IMR-90 (cell line): Measurements from ENCODE around the gene LSM14B.

Experiments used
- BHLHE40 ChIP-seq: fragments of 150-350 bp; IDR thresholded peaks from 2 replicates; pipeline ENCODE4 v1.6.1; 2016; ENCODE audit warnings: mild to moderate bottlenecking, low read depth, low read length
- CEBPB ChIP-seq: IDR thresholded peaks from 2 replicates; pipeline ENCODE4 v1.6.1; 2012; ENCODE audit warnings: low read depth, low read length, improper control_type of control experiment
- ELK1 ChIP-seq: fragments of 150-350 bp; IDR thresholded peaks from 2 replicates; pipeline ENCODE4 v1.6.1; 2016; ENCODE audit warnings: low read depth, mild to moderate bottlenecking, low read length, moderate library complexity, borderline replicate concordance
- FOS ChIP-seq: fragments of 150-350 bp; IDR thresholded peaks from 2 replicates; pipeline ENCODE4 v1.6.1; 2016; ENCODE audit warnings: low read depth, low read length
- MAFK ChIP-seq: IDR thresholded peaks from 2 replicates; pipeline ENCODE4 v1.6.1; 2012; ENCODE audit warnings: low read depth, low read length, improper control_type of control experiment
- MAZ ChIP-seq: IDR thresholded peaks from 2 replicates; pipeline ENCODE4 v1.6.1; 2012; ENCODE audit warnings: low read depth, mild to moderate bottlenecking, low read length, improper control_type of control experiment, moderate library complexity, borderline replicate concordance
- MXI1 ChIP-seq: IDR thresholded peaks from 2 replicates; pipeline ENCODE4 v1.6.1; 2012; ENCODE audit warnings: low read depth, mild to moderate bottlenecking, low read length, moderate library complexity, borderline replicate concordance
- NFE2L2 ChIP-seq: fragments of 150-350 bp; IDR thresholded peaks from 2 replicates; pipeline ENCODE4 v1.6.1; 2016; ENCODE audit warnings: low read depth, mild to moderate bottlenecking, low read length
- POLR2A ChIP-seq: IDR thresholded peaks from 2 replicates; pipeline ENCODE4 v1.6.1; 2012; ENCODE audit warnings: mild to moderate bottlenecking, low read depth, low read length
- RAD21 ChIP-seq: IDR thresholded peaks from 2 replicates; pipeline ENCODE4 v1.6.1; 2012; ENCODE audit warnings: low read length, improper control_type of control experiment
- RCOR1 ChIP-seq: IDR thresholded peaks from 2 replicates; pipeline ENCODE4 v1.6.1; 2012; ENCODE audit warnings: mild to moderate bottlenecking, low read length, improper control_type of control experiment; ENCODE audit not compliant: insufficient replicate concordance
- SMC3 ChIP-seq: fragments of 150-350 bp; IDR thresholded peaks from 2 replicates; pipeline ENCODE4 v1.6.1; 2016; ENCODE audit warnings: low read depth, mild to moderate bottlenecking, antibody characterized with exemption, low read length, moderate library complexity
- TF ChIP-seq, protein P1 (sequence below): conservative IDR thresholded peaks from 2 replicates; pipeline ENCODE4 v1.5.1; 2012; ENCODE audit warnings: mild to moderate bottlenecking, low read depth, low read length, improper control_type of control experiment

GRCh38 chr20:62160876-62161275 is 38.6 kb downstream of the LSM14B start:
- no peak for TF ChIP-seq NFE2L2
- TF ChIP-seq, protein P1, sequence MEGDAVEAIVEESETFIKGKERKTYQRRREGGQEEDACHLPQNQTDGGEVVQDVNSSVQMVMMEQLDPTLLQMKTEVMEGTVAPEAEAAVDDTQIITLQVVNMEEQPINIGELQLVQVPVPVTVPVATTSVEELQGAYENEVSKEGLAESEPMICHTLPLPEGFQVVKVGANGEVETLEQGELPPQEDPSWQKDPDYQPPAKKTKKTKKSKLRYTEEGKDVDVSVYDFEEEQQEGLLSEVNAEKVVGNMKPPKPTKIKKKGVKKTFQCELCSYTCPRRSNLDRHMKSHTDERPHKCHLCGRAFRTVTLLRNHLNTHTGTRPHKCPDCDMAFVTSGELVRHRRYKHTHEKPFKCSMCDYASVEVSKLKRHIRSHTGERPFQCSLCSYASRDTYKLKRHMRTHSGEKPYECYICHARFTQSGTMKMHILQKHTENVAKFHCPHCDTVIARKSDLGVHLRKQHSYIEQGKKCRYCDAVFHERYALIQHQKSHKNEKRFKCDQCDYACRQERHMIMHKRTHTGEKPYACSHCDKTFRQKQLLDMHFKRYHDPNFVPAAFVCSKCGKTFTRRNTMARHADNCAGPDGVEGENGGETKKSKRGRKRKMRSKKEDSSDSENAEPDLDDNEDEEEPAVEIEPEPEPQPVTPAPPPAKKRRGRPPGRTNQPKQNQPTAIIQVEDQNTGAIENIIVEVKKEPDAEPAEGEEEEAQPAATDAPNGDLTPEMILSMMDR, result no peak
- no peak for TF ChIP-seq SMC3
- no peak for TF ChIP-seq CEBPB
- TF ChIP-seq MXI1, result no peak
- no peak for TF ChIP-seq RCOR1
- no peak for TF ChIP-seq MAFK
- no peak for TF ChIP-seq ELK1
- no peak for TF ChIP-seq POLR2A
- TF ChIP-seq RAD21, result no peak
- no peak for TF ChIP-seq BHLHE40
- no peak for TF ChIP-seq FOS
- no peak for TF ChIP-seq MAZ
